ENCODE measurements around the gene NUAK2.

- TF ChIP-seq POLR2AphosphoS5 (IDR thresholded peaks at IDR 0.05): peak in 3 of 4 donors; percentile 77 to 90 (median 78)
- peak in 1 of 4 experiments; percentile 19 for TF ChIP-seq CTCF (IDR thresholded peaks at IDR 0.05)
- TF ChIP-seq POLR2A (IDR thresholded peaks at IDR 0.05): peak in 1 of 2 donors; percentile 87
- TF ChIP-seq EP300 (IDR thresholded peaks at IDR 0.05): no peak
Observed at GRCh38 chr1:205321162-205321958, at the start of gene NUAK2.
